ENCODE results near the gene GART. TPM values are rescaled to one million over a fixed set of nuclear protein-coding genes. Genes with fewer than 3 reads are reported as not detected.

Gene GART
- polyA plus RNA-seq, 1 donor (not counting 4 experiments of a cell fraction or from before 2014, with no cell fraction given), result 50.3 TPM

DNA sequence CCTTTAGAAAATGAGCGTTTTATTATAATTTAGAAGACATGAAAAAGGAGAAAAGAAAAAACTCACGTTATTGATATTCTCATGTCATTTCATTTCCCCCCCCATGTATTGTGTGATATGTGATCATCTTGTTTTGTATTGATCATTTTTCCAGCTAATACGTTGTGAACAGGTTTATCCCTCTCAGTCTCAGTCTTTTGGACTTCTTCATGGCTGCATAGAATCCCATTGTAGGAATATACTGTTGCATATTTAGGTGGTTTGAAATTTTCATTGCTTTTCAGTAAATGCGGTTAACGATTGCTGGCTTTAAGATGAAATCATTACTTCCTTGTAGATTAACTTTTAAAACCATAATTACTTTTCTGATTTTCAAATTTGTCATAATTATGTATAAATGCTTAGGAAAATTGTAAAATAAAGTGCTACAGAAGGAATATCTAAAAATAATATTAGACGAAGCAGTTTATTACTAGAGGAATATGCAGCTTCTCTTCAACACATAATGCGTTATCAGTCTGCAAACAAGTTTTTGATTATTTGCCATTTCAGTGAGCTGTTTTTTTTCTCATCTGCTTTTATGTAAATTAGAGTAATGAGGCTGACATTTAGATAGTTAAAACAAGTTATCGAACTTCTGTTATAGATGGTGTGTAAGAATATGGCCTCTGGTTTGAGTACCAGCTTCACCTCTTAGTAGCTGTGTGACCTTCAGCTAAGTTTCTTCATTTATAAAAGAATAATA is 2.7 kb upstream of the GART start:
- Histone ChIP-seq H3K36me3 (ENCODE audit: control insufficient read depth in 2 of 2, extremely low read depth in 1 of 2, insufficient read depth in 2 of 2, low read length in 2 of 2) (peaks cover 6 to 7% of the 10 kb centered on the region in 2 experiments), H3K9ac (ENCODE audit: control insufficient read depth, extremely low read depth, insufficient read depth, low read length) (peak overlapping the region; percentile 98), H4K20me1 (ENCODE audit: control insufficient read depth, extremely low read depth, insufficient read depth, low read length) (peaks cover 7% of the 10 kb centered on the region), H3K4me1 (ENCODE audit: control insufficient read depth, extremely low read depth, insufficient read depth, low read length) (peaks cover 16% of the 10 kb centered on the region), H3K4me3 (ENCODE audit: control insufficient read depth in 2 of 3, extremely low read depth in 1 of 3, insufficient read depth in 2 of 3, low read depth in 1 of 3, low read length in 3 of 3) (peak overlapping the region; percentile 81 to 97 (median 94)), H3K27ac (ENCODE audit: control insufficient read depth, insufficient read depth, low read length) (peak overlapping the region; percentile 98), H3K4me2 (ENCODE audit: control insufficient read depth, extremely low read depth, insufficient read depth, low read depth, low read length) (peak overlapping the region; percentile 69), H3K79me2 (ENCODE audit: control insufficient read depth, insufficient read depth, low read length) (peaks cover 90% of the 10 kb centered on the region), H3K9me3 (ENCODE audit: control insufficient read depth, low read depth, low read length) (no peaks in the 10 kb centered on the region), H2AFZ (ENCODE audit: control insufficient read depth, low read length) (no peak overlapping the region), H3K9me1 (ENCODE audit: control insufficient read depth, extremely low read depth, insufficient read depth, low read length) (no peaks in the 10 kb centered on the region), H3K27me3 (ENCODE audit: control insufficient read depth, extremely low read depth, insufficient read depth, low read length) (no peaks in the 10 kb centered on the region)
- no peak for TF ChIP-seq EZH2 (IDR thresholded peaks at IDR 0.05; ENCODE audit: low read length)
- TF ChIP-seq, protein P1, sequence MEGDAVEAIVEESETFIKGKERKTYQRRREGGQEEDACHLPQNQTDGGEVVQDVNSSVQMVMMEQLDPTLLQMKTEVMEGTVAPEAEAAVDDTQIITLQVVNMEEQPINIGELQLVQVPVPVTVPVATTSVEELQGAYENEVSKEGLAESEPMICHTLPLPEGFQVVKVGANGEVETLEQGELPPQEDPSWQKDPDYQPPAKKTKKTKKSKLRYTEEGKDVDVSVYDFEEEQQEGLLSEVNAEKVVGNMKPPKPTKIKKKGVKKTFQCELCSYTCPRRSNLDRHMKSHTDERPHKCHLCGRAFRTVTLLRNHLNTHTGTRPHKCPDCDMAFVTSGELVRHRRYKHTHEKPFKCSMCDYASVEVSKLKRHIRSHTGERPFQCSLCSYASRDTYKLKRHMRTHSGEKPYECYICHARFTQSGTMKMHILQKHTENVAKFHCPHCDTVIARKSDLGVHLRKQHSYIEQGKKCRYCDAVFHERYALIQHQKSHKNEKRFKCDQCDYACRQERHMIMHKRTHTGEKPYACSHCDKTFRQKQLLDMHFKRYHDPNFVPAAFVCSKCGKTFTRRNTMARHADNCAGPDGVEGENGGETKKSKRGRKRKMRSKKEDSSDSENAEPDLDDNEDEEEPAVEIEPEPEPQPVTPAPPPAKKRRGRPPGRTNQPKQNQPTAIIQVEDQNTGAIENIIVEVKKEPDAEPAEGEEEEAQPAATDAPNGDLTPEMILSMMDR (optimal IDR thresholded peaks at IDR 0.05 in 1 of 3, IDR thresholded peaks at IDR 0.05 in 1 of 3, conservative IDR thresholded peaks at IDR 0.05 in 1 of 3; ENCODE audit: extremely low read depth in 1 of 3, insufficient read depth in 2 of 3, low read length in 3 of 3), result no peak
- dilution Hi-C loops (cut with MboI; ENCODE audit: extremely low pct_ligation_motif_present, low sequenced_read_pairs), result no loop called here
- no peak for DNase-seq (ENCODE audit: low read depth, low spot score)
- FAIRE-seq, result no peak

DNA sequence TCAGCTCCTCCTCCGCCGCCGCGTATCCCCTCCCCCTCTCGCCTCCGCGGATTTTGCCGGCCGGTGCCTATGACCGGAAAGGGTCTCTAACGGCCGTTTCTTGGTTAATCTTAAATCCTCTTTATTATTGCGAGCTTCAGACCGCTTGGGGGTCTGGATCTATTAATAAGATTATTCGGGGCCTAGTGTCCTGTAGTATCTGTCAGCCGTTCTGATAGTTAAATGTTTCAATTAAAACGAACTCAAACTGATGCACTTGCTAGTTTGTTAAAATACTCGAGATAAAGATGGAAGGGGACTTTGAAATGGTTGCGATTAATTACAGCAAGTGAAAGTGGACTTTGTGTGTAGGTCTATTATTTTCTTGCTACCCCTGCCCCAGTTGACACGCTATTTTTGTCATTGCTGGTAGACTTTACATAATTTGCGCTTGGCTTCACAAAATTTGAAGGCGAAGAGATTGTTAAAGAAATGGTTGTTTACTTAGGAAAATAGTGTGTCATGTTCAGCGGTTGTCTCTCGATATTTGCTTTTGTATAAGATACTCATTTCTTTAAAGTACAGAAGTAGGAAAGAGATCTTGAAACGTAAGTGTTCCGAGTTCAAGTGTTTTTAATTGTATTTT is 1.7 kb upstream of the GART start:
- peak overlapping the region; percentile 69 for H3K4me2 ChIP-seq (ENCODE audit: control insufficient read depth, extremely low read depth, insufficient read depth, low read depth, low read length)
- H3K36me3 ChIP-seq (ENCODE audit: control insufficient read depth in 2 of 2, extremely low read depth in 1 of 2, insufficient read depth in 2 of 2, low read length in 2 of 2), result peaks cover 4 to 6% of the 10 kb centered on the region in 2 experiments
- H3K9me1 ChIP-seq (ENCODE audit: control insufficient read depth, extremely low read depth, insufficient read depth, low read length), result no peaks in the 10 kb centered on the region
- DNase-seq (ENCODE audit: low read depth, low spot score) (no peak), FAIRE-seq (no peak)
- no peaks in the 10 kb centered on the region for H3K27me3 ChIP-seq (ENCODE audit: control insufficient read depth, extremely low read depth, insufficient read depth, low read length)
- H3K79me2 ChIP-seq (ENCODE audit: control insufficient read depth, insufficient read depth, low read length), result peaks cover 88% of the 10 kb centered on the region
- H3K4me3 ChIP-seq (ENCODE audit: control insufficient read depth in 2 of 3, extremely low read depth in 1 of 3, insufficient read depth in 2 of 3, low read depth in 1 of 3, low read length in 3 of 3), result peak overlapping the region; percentile 81 to 97 (median 94)
- dilution Hi-C loops (cut with MboI; ENCODE audit: extremely low pct_ligation_motif_present, low sequenced_read_pairs), result no loop called here
- H4K20me1 ChIP-seq (ENCODE audit: control insufficient read depth, extremely low read depth, insufficient read depth, low read length), result peaks cover 7% of the 10 kb centered on the region
- no peak for TF ChIP-seq EZH2 (IDR thresholded peaks at IDR 0.05; ENCODE audit: low read length)
- TF ChIP-seq, protein P1 (optimal IDR thresholded peaks at IDR 0.05 in 1 of 3, IDR thresholded peaks at IDR 0.05 in 1 of 3, conservative IDR thresholded peaks at IDR 0.05 in 1 of 3; ENCODE audit: extremely low read depth in 1 of 3, insufficient read depth in 2 of 3, low read length in 3 of 3), result no peak
- peaks cover 16% of the 10 kb centered on the region for H3K4me1 ChIP-seq (ENCODE audit: control insufficient read depth, extremely low read depth, insufficient read depth, low read length)
- H3K9ac ChIP-seq (ENCODE audit: control insufficient read depth, extremely low read depth, insufficient read depth, low read length), result peak overlapping the region; percentile 98
- H3K9me3 ChIP-seq (ENCODE audit: control insufficient read depth, low read depth, low read length), result no peaks in the 10 kb centered on the region
- H2AFZ ChIP-seq (ENCODE audit: control insufficient read depth, low read length), result peak overlapping the region; percentile 91
- H3K27ac ChIP-seq (ENCODE audit: control insufficient read depth, insufficient read depth, low read length), result peak overlapping the region; percentile 98
